ENCODE measurements around the gene ACSM6.
"Not testable (repeated sequence)": the region's sequence is repeated elsewhere in the genome, so short reads cannot be mapped to it uniquely, and the experiment has no call there.

ACSM6 gene

GRCh38 chr10:95217476-95217875 lies 23.4 kb downstream of the ACSM6 start:
- DNase-seq (ENCODE audit: low spot score): no peak

GRCh38 chr10:95220539-95220938 lies 26.5 kb downstream of the ACSM6 start:
- no peak for DNase-seq (ENCODE audit: low spot score)

- DNase-seq (ENCODE audit: low spot score): no peak
Measured at GRCh38 chr10:95221124-95221523, 27.1 kb downstream of the ACSM6 start.

- DNase-seq (ENCODE audit: low spot score): no peak
Measured at GRCh38 chr10:95225136-95225535, 31.1 kb downstream of the ACSM6 start.

- not testable (repeated sequence) for DNase-seq (ENCODE audit: low spot score)
Measured at GRCh38 chr10:95228934-95229723, 35.1 kb downstream of the ACSM6 start.

- DNase-seq (ENCODE audit: low spot score): no peak
Measured at GRCh38 chr10:95229724-95230627, 35.9 kb downstream of the ACSM6 start.

GRCh38 chr10:95230677-95231586 lies 36.9 kb downstream of the ACSM6 start:
- peak; percentile 21 for DNase-seq (ENCODE audit: low spot score)

GRCh38 chr10:95233377-95234034 lies 39.5 kb downstream of the ACSM6 start:
- DNase-seq (ENCODE audit: low spot score): no peak

- no peak for DNase-seq (ENCODE audit: low spot score)
Measured at GRCh38 chr10:95234951-95235350, 40.9 kb downstream of the ACSM6 start.

- no peak for DNase-seq (ENCODE audit: low spot score)
Measured at GRCh38 chr10:95235676-95236067, 41.6 kb downstream of the ACSM6 start.

- no peak for DNase-seq (ENCODE audit: low spot score)
Measured at GRCh38 chr10:95236068-95236903, 42.2 kb downstream of the ACSM6 start.

GRCh38 chr10:95237376-95238170 lies 43.5 kb downstream of the ACSM6 start:
- no peak for DNase-seq (ENCODE audit: low spot score)

- DNase-seq (ENCODE audit: low spot score): not testable (repeated sequence)
Measured at GRCh38 chr10:95240096-95240495, 46.1 kb downstream of the ACSM6 start.

- DNase-seq (ENCODE audit: low spot score): no peak
Measured at GRCh38 chr10:95240811-95241210, 46.8 kb downstream of the ACSM6 start.

- no peak for DNase-seq (ENCODE audit: low spot score)
Measured at GRCh38 chr10:95241533-95241932, 47.5 kb downstream of the ACSM6 start.

- DNase-seq (ENCODE audit: low spot score): no peak
Measured at GRCh38 chr10:95242581-95243317, 48.7 kb downstream of the ACSM6 start.

- no peak for DNase-seq (ENCODE audit: low spot score)
Measured at GRCh38 chr10:95243318-95243617, 49.2 kb downstream of the ACSM6 start.

GRCh38 chr10:95244152-95244551 lies 50.1 kb downstream of the ACSM6 start:
- no peak for DNase-seq (ENCODE audit: low spot score)

- no peak for DNase-seq (ENCODE audit: low spot score)
Measured at GRCh38 chr10:95245425-95246055, 51.5 kb downstream of the ACSM6 start.

All from CD4-positive, alpha-beta T cell treated with Interleukin-6 at 100 ng/mL for 8 hours (primary cell).